Measurements from ENCODE around the gene CAPN3. TPM values are rescaled to one million over a fixed set of nuclear protein-coding genes. Genes with fewer than 3 reads are reported as not detected.
"Not testable (repeated sequence)": the region's sequence is repeated elsewhere in the genome, so short reads cannot be mapped to it uniquely, and the experiment has no call there.

CAPN3 gene
- polyA plus RNA-seq, 1 donor (not counting 4 experiments of a cell fraction or from before 2014, with no cell fraction given): 15.8 TPM

GRCh38 chr15:42335074-42335473 lies 24.2 kb upstream of the CAPN3 start:
- H3K4me1 ChIP-seq (ENCODE audit: control insufficient read depth, extremely low read depth, insufficient read depth, low read length): no peaks in the 10 kb centered on the region
- no peak overlapping the region for H3K4me2 ChIP-seq (ENCODE audit: control insufficient read depth, extremely low read depth, insufficient read depth, low read depth, low read length)
- H3K27me3 ChIP-seq (ENCODE audit: control insufficient read depth, extremely low read depth, insufficient read depth, low read length): no peaks in the 10 kb centered on the region
- no peak overlapping the region for H2AFZ ChIP-seq (ENCODE audit: control insufficient read depth, low read length)
- TF ChIP-seq EZH2 (IDR thresholded peaks at IDR 0.05; ENCODE audit: low read length) (no peak), CTCF (optimal IDR thresholded peaks at IDR 0.05 in 1 of 3, IDR thresholded peaks at IDR 0.05 in 1 of 3, conservative IDR thresholded peaks at IDR 0.05 in 1 of 3; ENCODE audit: extremely low read depth in 1 of 3, insufficient read depth in 2 of 3, low read length in 3 of 3) (no peak)
- no peaks in the 10 kb centered on the region for H3K79me2 ChIP-seq (ENCODE audit: control insufficient read depth, insufficient read depth, low read length)
- no peak overlapping the region for H3K27ac ChIP-seq (ENCODE audit: control insufficient read depth, insufficient read depth, low read length)
- no peaks in the 10 kb centered on the region for H3K9me3 ChIP-seq (ENCODE audit: control insufficient read depth, low read depth, low read length)
- no peak overlapping the region for H3K9ac ChIP-seq (ENCODE audit: control insufficient read depth, extremely low read depth, insufficient read depth, low read length)
- H3K9me1 ChIP-seq (ENCODE audit: control insufficient read depth, extremely low read depth, insufficient read depth, low read length): no peaks in the 10 kb centered on the region
- no peak for FAIRE-seq
- dilution Hi-C loops (cut with MboI; ENCODE audit: extremely low pct_ligation_motif_present, low sequenced_read_pairs): no loop called here
- peaks cover 0 to 5% of the 10 kb centered on the region in 2 experiments for H3K36me3 ChIP-seq (ENCODE audit: control insufficient read depth in 2 of 2, extremely low read depth in 1 of 2, insufficient read depth in 2 of 2, low read length in 2 of 2)
- no peaks in the 10 kb centered on the region for H4K20me1 ChIP-seq (ENCODE audit: control insufficient read depth, extremely low read depth, insufficient read depth, low read length)
- H3K4me3 ChIP-seq (ENCODE audit: control insufficient read depth in 2 of 3, extremely low read depth in 1 of 3, insufficient read depth in 2 of 3, low read depth in 1 of 3, low read length in 3 of 3): no peak overlapping the region
- no peak for DNase-seq (ENCODE audit: low read depth, low spot score)

- H3K9me1 ChIP-seq (ENCODE audit: control insufficient read depth, extremely low read depth, insufficient read depth, low read length); H2AFZ ChIP-seq (ENCODE audit: control insufficient read depth, low read length); H3K9ac ChIP-seq (ENCODE audit: control insufficient read depth, extremely low read depth, insufficient read depth, low read length); H3K27me3 ChIP-seq (ENCODE audit: control insufficient read depth, extremely low read depth, insufficient read depth, low read length); H3K36me3 ChIP-seq (ENCODE audit: control insufficient read depth in 2 of 2, extremely low read depth in 1 of 2, insufficient read depth in 2 of 2, low read length in 2 of 2); dilution Hi-C loops (cut with MboI; ENCODE audit: extremely low pct_ligation_motif_present, low sequenced_read_pairs); H3K9me3 ChIP-seq (ENCODE audit: control insufficient read depth, low read depth, low read length); H3K4me1 ChIP-seq (ENCODE audit: control insufficient read depth, extremely low read depth, insufficient read depth, low read length); FAIRE-seq; H3K79me2 ChIP-seq (ENCODE audit: control insufficient read depth, insufficient read depth, low read length); H4K20me1 ChIP-seq (ENCODE audit: control insufficient read depth, extremely low read depth, insufficient read depth, low read length); H3K4me3 ChIP-seq (ENCODE audit: control insufficient read depth in 2 of 3, extremely low read depth in 1 of 3, insufficient read depth in 2 of 3, low read depth in 1 of 3, low read length in 3 of 3); H3K4me2 ChIP-seq (ENCODE audit: control insufficient read depth, extremely low read depth, insufficient read depth, low read depth, low read length); DNase-seq (ENCODE audit: low read depth, low spot score); H3K27ac ChIP-seq (ENCODE audit: control insufficient read depth, insufficient read depth, low read length): not testable (repeated sequence)
These were observed 22.7 kb upstream of the CAPN3 start for GRCh38 chr15:42336650-42337049.

DNA sequence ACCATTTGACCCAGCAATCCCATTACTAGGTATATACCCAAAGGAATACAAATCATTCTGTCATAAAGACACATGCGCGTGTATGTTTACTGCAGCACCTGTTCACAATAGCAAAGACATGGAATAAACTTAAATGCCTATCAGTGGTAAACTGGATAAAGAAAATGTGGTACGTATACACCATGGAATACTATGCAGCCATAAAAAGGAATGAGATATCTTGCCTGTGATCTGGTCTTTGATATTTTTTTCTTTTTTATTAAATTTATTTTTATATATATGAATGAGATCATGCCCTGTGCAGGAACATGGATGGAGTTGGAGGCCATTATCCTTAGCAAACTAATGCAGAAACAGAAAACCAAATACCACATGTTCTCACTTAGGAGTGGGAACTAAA lies 22.2 kb upstream of the CAPN3 start:
- H3K4me2 ChIP-seq (ENCODE audit: control insufficient read depth, extremely low read depth, insufficient read depth, low read depth, low read length); H3K9me1 ChIP-seq (ENCODE audit: control insufficient read depth, extremely low read depth, insufficient read depth, low read length); dilution Hi-C loops (cut with MboI; ENCODE audit: extremely low pct_ligation_motif_present, low sequenced_read_pairs); H3K36me3 ChIP-seq (ENCODE audit: control insufficient read depth in 2 of 2, extremely low read depth in 1 of 2, insufficient read depth in 2 of 2, low read length in 2 of 2); H3K4me3 ChIP-seq (ENCODE audit: control insufficient read depth in 2 of 3, extremely low read depth in 1 of 3, insufficient read depth in 2 of 3, low read depth in 1 of 3, low read length in 3 of 3); H3K9me3 ChIP-seq (ENCODE audit: control insufficient read depth, low read depth, low read length); H3K79me2 ChIP-seq (ENCODE audit: control insufficient read depth, insufficient read depth, low read length); H3K27me3 ChIP-seq (ENCODE audit: control insufficient read depth, extremely low read depth, insufficient read depth, low read length); DNase-seq (ENCODE audit: low read depth, low spot score); H3K4me1 ChIP-seq (ENCODE audit: control insufficient read depth, extremely low read depth, insufficient read depth, low read length); H2AFZ ChIP-seq (ENCODE audit: control insufficient read depth, low read length); H3K27ac ChIP-seq (ENCODE audit: control insufficient read depth, insufficient read depth, low read length); H4K20me1 ChIP-seq (ENCODE audit: control insufficient read depth, extremely low read depth, insufficient read depth, low read length); H3K9ac ChIP-seq (ENCODE audit: control insufficient read depth, extremely low read depth, insufficient read depth, low read length); FAIRE-seq: not testable (repeated sequence)
